Nephron progenitor cell (in vitro differentiated cells): ENCODE results near the gene CRADD.

ENCODE experiments used
- DNase-seq: peaks from one replicate; pipeline ENCODE4 v3.0.0; 2021
- H3K27ac Mint-ChIP-seq: 2 replicates; pipeline ENCODE4 v1.8.0; 2021; ENCODE audit warnings: mild to moderate bottlenecking, moderate library complexity, mixed read lengths
- H3K27me3 Mint-ChIP-seq: 2 replicates; pipeline ENCODE4 v1.8.0; 2021; ENCODE audit warnings: mild to moderate bottlenecking, low read depth, mixed read lengths; ENCODE audit not compliant: poor library complexity
- H3K36me3 Mint-ChIP-seq: 2 replicates; pipeline ENCODE4 v1.8.0; 2021; ENCODE audit warnings: low read depth, mixed read lengths
- H3K4me1 Mint-ChIP-seq: 2 replicates; pipeline ENCODE4 v1.8.0; 2021; ENCODE audit warnings: mixed read lengths
- H3K4me3 Mint-ChIP-seq: 2 replicates; pipeline ENCODE4 v1.8.0; 2021; ENCODE audit warnings: mild to moderate bottlenecking, moderate library complexity, mixed read lengths
- H3K9me3 Mint-ChIP-seq: 2 replicates; pipeline ENCODE4 v1.8.0; 2021; ENCODE audit warnings: mild to moderate bottlenecking, moderate library complexity, mixed read lengths
- CTCF ChIP-seq: fragments of 200-600 bp; sonication (generic); IDR thresholded peaks from 2 replicates; pipeline ENCODE4 v1.5.0; 2021; ENCODE audit warnings: antibody characterized with exemption

The CRADD gene

DNA sequence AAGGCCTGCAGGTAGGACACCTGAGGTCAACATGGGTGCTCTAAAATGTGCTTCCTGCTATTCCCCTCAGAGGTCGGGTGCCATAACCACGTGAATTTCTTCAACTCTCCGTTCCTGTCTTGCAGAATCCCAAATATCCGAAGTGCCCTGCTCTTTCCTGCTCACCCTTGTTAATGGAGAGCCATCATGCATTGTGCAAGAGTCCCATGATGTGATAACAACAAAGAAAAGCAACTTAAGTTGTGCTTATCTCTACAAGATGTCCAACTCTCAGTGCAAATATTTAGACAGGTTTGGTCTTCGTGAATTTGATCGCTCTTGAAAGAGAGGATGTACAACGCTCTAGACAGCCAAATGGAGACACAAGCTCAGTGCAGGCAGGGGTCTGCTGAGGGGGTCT lies 260.6 kb downstream of the CRADD start:
- Mint-ChIP-seq H3K36me3 (peaks cover 8% of the 10 kb centered on the region), H3K27me3 (no peaks in the 10 kb centered on the region), H3K9me3 (peaks cover 50% of the 10 kb centered on the region), H3K4me1 (peaks cover 12% of the 10 kb centered on the region), H3K4me3 (no peak overlapping the region), H3K27ac (no peak overlapping the region)
- DNase-seq = no peak
- TF ChIP-seq CTCF = no peak

- Mint-ChIP-seq H3K27ac (no peak overlapping the region), H3K36me3 (peaks cover 8% of the 10 kb centered on the region), H3K9me3 (peaks cover 48% of the 10 kb centered on the region), H3K4me3 (no peak overlapping the region), H3K4me1 (peaks cover 10% of the 10 kb centered on the region), H3K27me3 (peaks cover 3% of the 10 kb centered on the region)
- DNase-seq = no peak
- no peak for TF ChIP-seq CTCF
These were observed 261.1 kb downstream of the CRADD start for GRCh38 chr12:93938317-93938716.

DNA sequence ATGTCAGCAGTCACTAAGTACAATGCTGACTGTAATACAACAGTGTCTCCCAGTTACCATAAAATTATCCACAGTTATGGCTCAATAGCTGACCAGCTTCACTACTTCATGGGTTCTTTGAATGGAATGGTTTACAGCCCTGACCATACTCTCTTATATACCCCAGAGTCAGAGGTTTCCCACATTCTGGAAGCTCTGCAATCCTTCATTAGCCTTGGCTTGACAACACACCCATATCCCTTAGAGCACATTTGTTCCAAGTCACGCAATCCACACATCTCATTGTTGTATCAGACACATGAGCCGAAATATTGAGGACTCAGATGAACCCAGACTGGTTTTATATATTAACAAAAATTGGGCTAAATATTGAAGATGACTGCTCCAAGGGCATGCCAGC lies 261.8 kb downstream of the CRADD start:
- no peak for DNase-seq
- H3K27ac Mint-ChIP-seq = no peak overlapping the region
- peaks cover 43% of the 10 kb centered on the region for H3K9me3 Mint-ChIP-seq
- peaks cover 4% of the 10 kb centered on the region for H3K27me3 Mint-ChIP-seq
- H3K4me1 Mint-ChIP-seq = peaks cover 6% of the 10 kb centered on the region
- peaks cover 8% of the 10 kb centered on the region for H3K36me3 Mint-ChIP-seq
- no peak overlapping the region for H3K4me3 Mint-ChIP-seq
- TF ChIP-seq CTCF = no peak

DNA sequence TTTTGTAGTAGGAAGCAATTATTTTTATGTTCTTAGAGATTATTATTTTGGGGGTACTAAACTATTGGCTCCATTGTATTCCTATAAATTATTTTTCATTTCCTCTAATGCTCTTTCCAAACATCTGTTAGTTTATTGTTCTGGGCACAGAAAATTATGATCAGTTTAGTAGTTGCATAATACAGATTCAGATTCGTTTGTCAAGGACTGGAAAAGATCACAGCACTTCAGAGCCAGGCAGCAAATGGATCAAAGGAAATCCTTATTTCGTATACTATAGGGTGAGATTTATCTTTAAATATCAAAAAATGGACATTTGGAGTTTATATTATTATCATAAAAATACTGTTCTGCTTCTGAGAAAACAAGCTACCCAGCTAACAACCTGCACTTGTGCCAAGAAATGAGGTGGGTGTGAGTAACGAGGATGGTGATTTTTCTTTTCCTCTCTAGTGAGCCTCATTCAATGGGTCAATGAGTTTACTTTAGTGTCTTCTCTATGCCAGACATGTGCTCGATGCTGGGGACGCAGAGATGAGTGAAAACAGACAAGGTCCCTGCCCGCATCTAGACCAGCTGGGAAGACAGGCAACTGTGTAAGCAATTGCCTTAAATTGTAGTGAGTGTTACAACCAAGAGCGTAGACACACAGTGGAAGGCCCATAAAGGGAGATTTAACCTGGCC lies 262.6 kb downstream of the CRADD start:
- peak overlapping the region; percentile 2 for H3K27ac Mint-ChIP-seq
- no peak for TF ChIP-seq CTCF
- H3K4me3 Mint-ChIP-seq = no peak overlapping the region
- no peak for DNase-seq
- H3K27me3 Mint-ChIP-seq = peaks cover 7% of the 10 kb centered on the region
- peaks cover 34% of the 10 kb centered on the region for H3K9me3 Mint-ChIP-seq
- peaks cover 6% of the 10 kb centered on the region for H3K4me1 Mint-ChIP-seq
- peaks cover 8% of the 10 kb centered on the region for H3K36me3 Mint-ChIP-seq

DNA sequence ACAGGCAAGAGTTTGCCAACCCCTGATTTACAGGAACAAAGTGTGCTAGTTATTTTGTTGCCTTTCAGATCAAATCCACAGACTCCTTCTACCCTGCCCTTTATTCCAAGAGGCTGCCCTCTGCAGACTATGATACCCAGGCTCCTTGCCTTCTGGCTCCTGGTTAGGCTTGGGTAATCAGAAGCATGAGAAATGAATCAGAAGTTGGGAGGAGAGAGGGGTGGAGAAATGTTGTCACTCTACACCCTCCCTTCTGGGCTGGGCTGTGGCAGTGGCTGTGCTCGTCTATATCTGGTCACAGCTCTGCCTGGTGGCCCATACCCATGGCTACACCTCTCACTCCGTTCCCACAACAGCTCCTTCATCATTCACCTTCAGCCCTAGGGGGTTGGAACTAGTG lies 266.6 kb downstream of the CRADD start:
- H3K36me3 Mint-ChIP-seq = peaks cover 4% of the 10 kb centered on the region
- H3K27ac Mint-ChIP-seq = peak overlapping the region; percentile 68
- H3K4me1 Mint-ChIP-seq = peaks cover 6% of the 10 kb centered on the region
- peaks cover 7% of the 10 kb centered on the region for H3K27me3 Mint-ChIP-seq
- H3K4me3 Mint-ChIP-seq = no peak overlapping the region
- DNase-seq = no peak
- no peak for TF ChIP-seq CTCF
- peaks cover 9% of the 10 kb centered on the region for H3K9me3 Mint-ChIP-seq

DNA sequence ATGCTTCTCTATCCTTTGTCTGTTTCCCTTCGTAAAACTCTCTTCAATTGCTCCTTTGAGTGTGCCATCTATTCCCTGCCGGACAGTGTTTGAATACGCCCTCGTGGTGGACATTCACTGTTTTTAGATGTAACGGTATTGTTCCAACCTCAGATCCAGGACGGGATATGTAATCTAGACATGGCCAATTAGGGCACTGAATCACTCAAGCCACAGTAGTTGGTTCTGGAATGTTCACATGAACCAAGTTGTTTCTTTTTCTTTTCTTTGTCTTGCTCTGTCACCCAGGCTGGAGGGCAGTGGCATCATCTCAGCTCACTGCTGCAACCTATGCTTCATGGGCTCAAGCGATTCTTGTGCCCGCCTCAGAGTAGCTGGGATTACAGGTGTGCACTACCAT lies 267.0 kb downstream of the CRADD start:
- DNase-seq = no peak

More for the DNA sequence above, 267.0 kb downstream of the CRADD start:
- no peak for TF ChIP-seq CTCF
- Mint-ChIP-seq H3K9me3 (peaks cover 13% of the 10 kb centered on the region), H3K4me3 (no peak overlapping the region), H3K27ac (peak overlapping the region; percentile 68), H3K27me3 (peaks cover 7% of the 10 kb centered on the region), H3K4me1 (peaks cover 6% of the 10 kb centered on the region), H3K36me3 (peaks cover 5% of the 10 kb centered on the region)
